Endothelial cell of umbilical vein (primary cell): ENCODE data around the gene HYDIN.
"Not testable (repeated sequence)": the region's sequence is repeated elsewhere in the genome, so short reads cannot be mapped to it uniquely, and the experiment has no call there.

Source experiments
- CTCF ChIP-seq, 2 donors: IDR thresholded peaks; 1 replicate in 1 of 2; 2 replicates in 1 of 2; pipeline ENCODE4 v1.5.1; 2011; ENCODE audit warnings: low read length in 2 of 2, mild to moderate bottlenecking in 2 of 2, moderate library complexity in 2 of 2, control low read depth in 1 of 2, inconsistent platforms in 1 of 2, low read depth in 1 of 2; ENCODE audit not compliant: insufficient read depth in 1 of 2; ENCODE audit errors: extremely low read depth in 1 of 2
- MAX ChIP-seq: IDR thresholded peaks from 2 replicates; pipeline ENCODE4 v1.6.1; 2011; ENCODE audit not compliant: insufficient read depth, insufficient read length

DNA sequence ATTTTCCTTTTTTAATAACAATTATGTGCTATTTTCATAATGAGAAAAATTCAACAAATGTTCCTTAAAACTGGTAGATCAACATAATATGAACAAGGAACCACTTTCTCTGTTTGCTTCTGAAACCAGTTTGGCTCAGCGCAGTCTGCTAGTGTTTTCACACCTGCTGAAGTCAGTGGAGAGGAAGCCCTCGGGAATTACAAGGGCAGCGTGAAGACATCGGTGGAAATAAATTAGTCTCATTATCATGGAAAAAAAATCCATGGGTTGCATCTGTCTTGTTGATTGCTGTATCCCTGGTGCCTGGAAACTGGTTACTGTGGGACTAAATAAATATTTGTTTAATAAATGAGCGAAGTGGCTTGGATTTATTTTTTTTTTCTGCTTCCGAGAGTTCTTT is 245.8 kb downstream of the HYDIN start:
- TF ChIP-seq CTCF (IDR thresholded peaks at IDR 0.05; ENCODE audit: extremely low read depth in 1 of 2, insufficient read depth in 1 of 2, low read depth in 1 of 2, low read length in 2 of 2); MAX: not testable (repeated sequence)
